Measurements from ENCODE around the gene MSTO1.
A peak's percentile ranks its signal among the peaks of the same experiment; 100 is the strongest.
"Not testable (repeated sequence)": the region's sequence is repeated elsewhere in the genome, so short reads cannot be mapped to it uniquely, and the experiment has no call there.

The MSTO1 gene

GRCh38 chr1:155613226-155613625 is 3.2 kb downstream of the MSTO1 start:
- DNase-seq (ENCODE audit: low spot score): not testable (repeated sequence)

DNA sequence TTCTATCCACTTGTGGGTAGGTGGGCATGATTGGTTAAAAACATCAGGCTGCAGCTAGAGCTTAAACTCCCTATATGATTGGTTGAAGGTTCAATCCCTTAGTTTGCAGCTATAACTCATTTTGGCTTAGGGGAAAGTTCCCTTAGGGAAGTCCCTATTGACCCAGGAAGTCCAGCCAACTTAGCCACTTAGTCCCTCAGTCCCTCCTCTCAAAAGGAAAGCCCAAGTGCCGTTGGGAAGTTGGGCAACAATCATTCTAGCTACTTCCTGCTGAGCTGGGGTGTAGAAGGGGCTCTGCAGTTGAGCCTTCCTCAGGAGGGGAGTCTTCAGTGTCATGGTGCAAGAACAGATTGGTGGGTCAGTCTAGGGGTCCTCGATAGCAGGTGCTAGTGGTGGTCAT is 12.2 kb downstream of the MSTO1 start:
- no peak for DNase-seq (ENCODE audit: low spot score)

DNA sequence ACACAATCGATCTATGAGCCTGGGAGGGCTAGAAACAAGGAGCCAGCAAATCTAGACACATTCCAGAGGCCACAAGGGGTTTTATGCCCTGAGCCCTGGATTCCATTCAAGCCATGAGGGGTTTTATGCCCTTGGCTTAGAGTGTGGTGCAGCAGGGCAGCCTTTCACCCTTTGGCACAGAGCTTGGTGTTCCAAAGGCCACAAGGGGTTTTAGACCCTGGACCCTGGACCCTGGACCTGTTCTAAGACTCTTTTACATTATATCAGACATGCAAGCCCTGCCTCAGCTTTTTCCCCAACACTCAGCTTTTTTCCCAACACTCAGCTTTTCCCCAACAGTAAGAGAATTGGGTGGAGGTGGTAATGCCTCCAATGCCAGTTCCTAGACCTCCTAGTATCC is 13.3 kb downstream of the MSTO1 start:
- DNase-seq (ENCODE audit: low spot score): no peak

DNA sequence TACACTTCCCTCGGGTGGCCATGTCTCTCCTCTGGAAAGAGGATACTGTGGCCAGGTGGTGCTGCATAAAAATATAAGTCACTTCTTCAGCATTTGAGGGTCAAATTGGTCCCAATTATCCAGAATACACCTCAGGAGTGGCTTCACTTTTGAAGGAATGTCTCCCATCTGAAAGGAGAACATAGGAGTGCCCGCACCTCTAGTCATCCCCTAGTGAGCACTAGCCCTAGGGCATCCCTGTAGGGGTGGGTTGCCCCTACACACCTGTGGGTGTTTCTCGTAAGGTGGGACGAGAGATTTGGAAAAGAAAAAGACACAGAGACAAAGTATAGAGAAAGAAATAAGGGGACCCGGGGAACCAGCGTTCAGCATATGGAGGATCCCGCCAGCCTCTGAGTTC is 16.4 kb downstream of the MSTO1 start:
- DNase-seq (ENCODE audit: low spot score): not testable (repeated sequence)

DNA sequence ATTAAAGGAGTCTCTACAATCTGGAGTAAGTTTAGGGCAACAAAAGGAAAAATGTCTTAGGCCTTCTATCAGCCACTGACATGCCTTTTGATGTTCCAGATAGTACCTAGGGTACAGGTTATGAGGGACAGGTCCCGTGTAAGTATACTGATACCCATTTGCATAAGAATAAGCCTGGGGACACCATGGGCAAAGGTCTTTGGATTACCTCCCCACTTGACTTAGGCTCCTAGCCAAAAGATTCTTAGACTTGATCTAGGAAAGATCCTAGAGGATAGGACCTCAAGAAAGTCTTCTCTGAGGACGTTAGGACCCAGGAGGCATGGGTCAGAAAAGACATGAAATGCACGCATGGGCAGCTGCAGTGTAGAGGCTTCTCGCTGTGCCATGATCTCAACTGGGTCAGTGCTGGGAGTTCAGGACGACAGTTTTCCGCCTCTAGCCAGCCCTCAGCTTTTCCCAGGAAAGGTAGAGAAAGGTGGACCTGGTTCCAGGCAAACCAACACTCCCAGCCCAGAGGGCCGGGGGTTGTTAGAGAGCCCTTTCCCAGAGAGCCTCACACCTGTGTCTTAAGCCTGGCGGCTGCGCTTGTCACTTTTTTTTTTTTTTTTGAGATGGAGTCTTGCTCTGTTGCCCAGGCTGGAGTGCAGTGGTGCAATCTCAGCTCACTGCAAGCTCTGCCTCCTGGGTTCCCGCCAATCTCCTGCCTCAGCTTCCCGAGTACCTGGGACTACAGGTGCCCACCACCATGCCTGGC is 26.6 kb downstream of the MSTO1 start:
- no peak for DNase-seq (ENCODE audit: low spot score)

DNA sequence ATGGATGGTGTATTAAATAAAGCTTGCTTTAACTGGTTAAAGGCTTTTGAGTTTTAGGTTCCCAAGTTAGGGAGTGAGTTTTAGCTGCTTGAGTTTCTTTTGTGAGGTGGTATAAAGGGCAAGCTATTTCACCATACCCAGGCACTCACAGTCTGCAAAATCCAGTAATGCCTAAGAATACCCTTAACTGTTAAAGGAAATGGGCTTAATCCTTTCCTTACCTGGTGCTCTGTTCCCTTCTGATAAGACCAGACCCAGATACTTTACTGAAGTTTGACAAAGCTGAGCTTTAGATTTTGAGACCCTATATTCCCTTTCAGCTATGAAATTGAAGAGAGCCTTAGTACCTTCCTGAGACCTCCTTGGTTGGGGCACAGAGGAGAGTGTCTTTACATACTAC is 30.3 kb downstream of the MSTO1 start:
- DNase-seq (ENCODE audit: low spot score): no peak

DNA sequence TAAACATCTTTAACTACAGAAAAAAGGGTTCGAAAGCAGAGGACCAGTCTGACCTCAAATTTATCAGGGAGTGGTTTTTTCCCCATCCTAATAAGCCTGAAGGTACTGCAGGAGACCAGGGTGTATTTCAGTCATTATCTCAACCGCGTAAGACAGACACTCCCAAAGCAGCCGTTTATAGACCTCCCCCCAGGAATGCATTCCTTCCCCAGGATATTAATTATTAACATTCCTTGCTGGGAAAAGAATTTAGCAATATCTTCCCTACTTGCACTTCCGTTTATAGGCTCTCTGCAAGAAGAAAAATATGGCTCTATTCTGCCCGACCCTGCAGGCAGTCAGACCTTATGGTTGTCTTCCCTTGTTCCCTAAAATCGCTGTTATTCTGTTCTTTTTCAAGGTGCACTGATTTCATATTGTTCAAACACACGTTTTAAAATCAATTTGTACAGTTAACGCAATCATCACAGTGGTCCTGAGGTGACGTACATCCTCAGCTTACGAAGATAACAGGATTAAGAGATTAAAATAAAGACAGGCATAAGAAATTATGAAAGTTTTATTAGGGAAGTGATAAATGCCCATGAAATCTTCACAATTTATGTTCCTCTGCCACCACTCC is 32.7 kb downstream of the MSTO1 start:
- DNase-seq (ENCODE audit: low spot score): not testable (repeated sequence)

- no peak for DNase-seq (ENCODE audit: low spot score)
Observed at GRCh38 chr1:155643230-155643629, 33.2 kb downstream of the MSTO1 start.

DNA sequence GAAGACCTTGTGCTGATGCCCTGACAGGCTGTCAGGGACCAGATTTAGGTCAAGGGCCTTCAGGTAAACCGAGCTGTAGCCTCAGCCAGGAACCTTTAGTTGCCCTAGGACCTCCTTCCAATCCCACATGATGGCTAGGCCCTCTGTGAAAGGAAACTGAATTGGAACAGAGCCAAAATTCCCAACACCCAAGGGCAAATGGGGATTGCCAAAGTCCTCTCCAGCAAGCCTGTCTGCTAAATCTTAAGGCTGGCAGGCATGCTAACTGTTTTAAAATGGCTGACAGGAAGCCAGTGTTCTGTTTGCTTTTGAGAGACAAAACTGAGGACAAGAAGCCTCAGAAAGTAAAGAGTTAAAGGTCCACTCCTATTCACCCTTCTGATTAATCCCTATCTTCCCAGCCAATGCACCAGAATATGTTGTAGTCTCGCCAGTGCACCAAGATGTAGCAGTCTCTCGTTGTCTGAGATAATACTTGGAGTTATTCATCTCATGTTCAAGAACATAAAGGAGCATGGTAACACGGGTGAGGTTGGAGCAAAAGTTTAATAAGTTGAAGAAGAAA is 35.1 kb downstream of the MSTO1 start:
- DNase-seq (ENCODE audit: low spot score): no peak

- DNase-seq (ENCODE audit: low spot score): no peak
Observed at GRCh38 chr1:155645648-155646047, 35.6 kb downstream of the MSTO1 start.

- no peak for DNase-seq (ENCODE audit: low spot score)
Observed at GRCh38 chr1:155646307-155646706, 36.3 kb downstream of the MSTO1 start.

DNA sequence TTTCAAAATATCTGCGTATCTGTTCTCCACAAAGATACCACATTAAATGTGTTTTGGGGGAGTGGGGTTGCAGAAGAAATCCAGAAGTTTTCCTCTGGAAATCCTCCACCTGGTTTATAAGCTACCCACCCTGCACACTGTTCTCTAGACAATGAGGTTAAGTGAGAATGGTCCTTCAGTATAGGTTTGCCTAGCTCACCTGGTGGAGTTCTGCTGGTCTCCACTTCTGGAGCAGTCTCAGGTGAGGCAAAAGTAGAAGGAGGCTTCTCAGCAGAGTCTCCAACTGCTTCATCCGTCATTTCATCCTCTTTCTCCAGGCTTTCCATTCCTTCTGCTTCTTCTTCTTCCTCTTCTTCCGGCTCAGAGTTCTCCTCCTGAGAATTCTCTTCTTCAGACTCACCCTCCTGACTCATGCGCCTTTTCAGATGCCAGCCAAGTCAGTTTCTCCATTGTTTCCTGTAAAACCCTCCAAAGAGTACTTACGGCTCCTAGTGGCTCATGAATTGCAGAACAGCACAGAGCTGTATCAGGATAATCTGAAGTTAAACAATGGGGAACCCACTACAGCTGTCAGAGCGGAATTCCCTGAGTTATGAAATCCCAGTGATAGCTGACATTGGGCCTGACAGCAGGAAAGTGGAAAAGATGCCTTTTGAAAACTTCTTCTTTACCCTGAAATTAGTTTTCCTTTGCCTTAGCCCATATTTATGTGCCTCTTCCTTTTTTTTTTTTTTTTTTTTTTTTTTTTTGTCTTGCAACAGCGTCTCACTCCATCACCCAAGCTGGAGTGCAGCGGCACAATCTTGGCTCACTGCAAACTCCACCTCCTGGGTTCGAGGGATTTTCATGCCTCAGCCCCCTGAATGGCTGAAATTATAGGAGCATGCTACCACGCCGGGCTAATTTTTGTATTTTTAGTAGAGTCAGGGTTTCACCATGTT is 38.5 kb downstream of the MSTO1 start:
- DNase-seq (ENCODE audit: low spot score): peak; percentile 53

DNA sequence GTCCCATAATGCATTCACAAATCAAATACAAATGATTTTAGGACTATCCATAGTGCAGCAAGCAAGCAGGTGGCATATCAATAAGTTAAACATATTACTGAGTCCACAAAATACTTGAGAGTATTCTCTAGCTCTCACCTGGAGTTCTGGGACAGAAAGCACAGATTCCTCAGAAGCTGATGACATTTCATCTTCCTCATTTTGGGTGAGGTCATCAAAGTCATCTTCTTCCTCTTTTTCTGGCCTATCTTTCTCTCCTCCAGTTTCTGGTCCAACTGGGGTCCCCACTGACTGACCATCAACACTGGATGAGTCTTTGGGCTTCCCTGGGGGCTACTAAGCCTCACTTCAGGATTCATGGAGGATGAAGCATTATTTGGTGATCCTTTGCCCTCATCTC is 39.7 kb downstream of the MSTO1 start:
- DNase-seq (ENCODE audit: low spot score): no peak

- DNase-seq (ENCODE audit: low spot score): no peak
Observed at GRCh38 chr1:155650231-155650757, 40.3 kb downstream of the MSTO1 start.

GRCh38 chr1:155651861-155652661 is 42.0 kb downstream of the MSTO1 start:
- DNase-seq (ENCODE audit: low spot score): no peak

GRCh38 chr1:155652951-155653350 is 42.9 kb downstream of the MSTO1 start:
- no peak for DNase-seq (ENCODE audit: low spot score)

GRCh38 chr1:155657463-155657862 is 47.4 kb downstream of the MSTO1 start:
- no peak for DNase-seq (ENCODE audit: low spot score)

GRCh38 chr1:155661239-155661638 is 51.2 kb downstream of the MSTO1 start:
- not testable (repeated sequence) for DNase-seq (ENCODE audit: low spot score)

Measured in D341Med (cell line).